ENCODE results near the gene MYO1B.

MYO1B gene

GRCh38 chr2:191467113-191467512 is 221.9 kb downstream of the MYO1B start:
- DNase-seq = no peak

- no peak for DNase-seq
Observed at GRCh38 chr2:191470306-191470705, 225.1 kb downstream of the MYO1B start.

- DNase-seq = no peak
Observed at GRCh38 chr2:191474464-191474863, 229.3 kb downstream of the MYO1B start.

Data from suppressor macrophage treated with lipopolysaccharide for 1 hour (primary cell).